Naive thymus-derived CD4-positive, alpha-beta T cell (primary cell): ENCODE data around the gene TSKU. TPM values are rescaled to one million over a fixed set of nuclear protein-coding genes. Genes with fewer than 3 reads are reported as not detected.

Source experiments
- ATAC-seq: fragments of 150-1000 bp; cut with Tn5 transposase; 2 replicates; pipeline ENCODE4 v1.10.0; 2021; ENCODE audit warnings: mild to moderate bottlenecking, moderate library complexity
- CTCF ChIA-PET: fragments of 350-600 bp; sonication (Branson Sonifier 250); formaldehyde crosslinking; loops from one replicate; lab custom pipeline; 2021; ENCODE audit warnings: antibody characterized with exemption; lab: Charles Lee
- POLR2A ChIA-PET: fragments of 350-600 bp; sonication (Branson Sonifier 250); formaldehyde crosslinking; loops from one replicate; lab custom pipeline; 2021; ENCODE audit warnings: antibody characterized with exemption, inconsistent platforms; lab: Charles Lee
- DNase-seq, 9 donors: peaks; one replicate each; pipeline versions ENCODE4 v3.0.0 to v3.0.0-alpha.2; 2020 to 2022; ENCODE audit warnings: mixed read lengths in 1 of 9
- H3K27ac ChIP-seq: one replicate; pipeline ENCODE4 v1.7.0; 2013; ENCODE audit warnings: mild to moderate bottlenecking, low read depth, low read length, moderate library complexity
- H3K27me3 ChIP-seq, 2 donors: one replicate each; pipeline ENCODE4 v1.7.0; 2013; ENCODE audit warnings: low read length in 2 of 2, mild to moderate bottlenecking in 2 of 2, moderate library complexity in 2 of 2; ENCODE audit not compliant: control insufficient read depth in 2 of 2, insufficient read depth in 2 of 2
- H3K36me3 ChIP-seq, 3 experiments: 1 replicate in 2 of 3; 2 replicates in 1 of 3; pipeline ENCODE4 v1.7.0; 2013; ENCODE audit warnings: low read length in 3 of 3, mild to moderate bottlenecking in 3 of 3, moderate library complexity in 1 of 3; ENCODE audit not compliant: insufficient read depth in 3 of 3, control insufficient read depth in 2 of 3
- H3K4me1 ChIP-seq, 2 donors: one replicate each; pipeline ENCODE4 v1.7.0; 2013; ENCODE audit warnings: low read length in 2 of 2, mild to moderate bottlenecking in 2 of 2, moderate library complexity in 1 of 2; ENCODE audit not compliant: control insufficient read depth in 2 of 2, insufficient read depth in 2 of 2
- H3K4me3 ChIP-seq: 2 replicates; pipeline ENCODE4 v1.7.0; 2013; ENCODE audit warnings: mild to moderate bottlenecking, low read length
- H3K9me3 ChIP-seq, 3 experiments: 1 replicate in 2 of 3; 2 replicates in 1 of 3; pipeline ENCODE4 v1.7.0; 2013; ENCODE audit warnings: low read length in 3 of 3; ENCODE audit not compliant: control insufficient read depth in 2 of 3
- H3K27ac Mint-ChIP-seq, 9 donors: one replicate each; pipeline ENCODE4 v1.8.0; 2020 to 2022; ENCODE audit warnings: mixed read lengths in 9 of 9, mild to moderate bottlenecking in 8 of 9, moderate library complexity in 5 of 9, inconsistent platforms in 2 of 9
- H3K27me3 Mint-ChIP-seq, 5 donors: one replicate each; pipeline ENCODE4 v1.8.0; 2021 to 2022; ENCODE audit warnings: mixed read lengths in 5 of 5, mild to moderate bottlenecking in 1 of 5
- H3K36me3 Mint-ChIP-seq, 5 donors: one replicate each; pipeline ENCODE4 v1.8.0; 2020 to 2022; ENCODE audit warnings: mixed read lengths in 5 of 5, mild to moderate bottlenecking in 3 of 5, inconsistent platforms in 1 of 5
- H3K4me1 Mint-ChIP-seq, 7 donors: one replicate each; pipeline ENCODE4 v1.8.0; 2020 to 2022; ENCODE audit warnings: mixed read lengths in 7 of 7, mild to moderate bottlenecking in 3 of 7, inconsistent platforms in 1 of 7
- H3K4me3 Mint-ChIP-seq, 10 donors: one replicate each; pipeline ENCODE4 v1.8.0; 2020 to 2022; ENCODE audit warnings: mild to moderate bottlenecking in 10 of 10, mixed read lengths in 10 of 10, moderate library complexity in 6 of 10, inconsistent platforms in 2 of 10
- H3K9me3 Mint-ChIP-seq, 11 donors: one replicate each; pipeline ENCODE4 v1.8.0; 2020 to 2022; ENCODE audit warnings: mixed read lengths in 11 of 11, mild to moderate bottlenecking in 4 of 11, inconsistent platforms in 1 of 11, moderate library complexity in 1 of 11
- intact Hi-C, 2 donors: fragments of 100-400 bp; cut with micrococcal nuclease; formaldehyde crosslinking; loops; one replicate each; pipeline ENCODE4 v1.15.1; 2023
- polyA plus RNA-seq, 2 donors: library from polyadenylated mRNA; unstranded; fragments of 300-500 nt; fragmentation: Illumina TruSeq; gene quantifications; one replicate each; pipeline ENCODE4 v1.2.3, GENCODE V29; 2021
- total RNA-seq, 6 experiments: library from RNA in 5 of 6; stranded (reverse) in 5 of 6; gene quantifications; 1 replicate in 5 of 6; 2 replicates in 1 of 6; pipeline ENCODE4 v1.2.3 and lab custom pipeline; 2021 to 2026

Gene TSKU
- total and polyA plus RNA-seq, 7 experiments from 2014 or later = 0.13 to 1.5 TPM; not detected in 5

DNA sequence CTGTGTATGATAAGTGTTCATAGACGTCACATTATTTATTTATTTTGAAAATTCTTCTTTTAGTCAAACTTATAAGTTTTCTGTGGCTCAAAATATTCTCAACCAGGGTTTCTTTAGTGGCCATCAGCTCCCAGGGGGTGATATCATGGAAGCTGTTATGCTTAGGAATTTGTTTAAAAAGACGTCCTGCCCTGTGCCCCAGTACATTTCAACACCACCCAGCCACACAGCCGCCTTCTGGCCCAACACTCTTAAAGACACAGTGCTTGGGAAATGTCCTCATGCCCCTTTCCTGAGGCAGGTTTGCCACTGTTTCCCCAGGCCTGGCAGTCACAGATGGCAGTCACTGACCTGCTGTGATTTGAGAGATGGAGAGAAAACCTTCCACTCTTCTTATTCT is 19.9 kb downstream of the TSKU start:
- peaks cover 8 to 47% (median 31%) of the 10 kb centered on the region in 7 donors for H3K4me1 Mint-ChIP-seq
- ChIA-PET POLR2A (no interaction called here), CTCF (interaction anchor here (0.6 to 1.2 kb wide), 2 partner anchors 8 to 48 kb away, joined by 3 to 4 read pairs; no protein-coding TSS in a partner anchor)
- ATAC-seq (no peak), DNase-seq (no peak)
- Histone ChIP-seq H3K9me3 (no peaks in the 10 kb centered on the region), H3K4me1 (peaks cover 0 to 16% of the 10 kb centered on the region in 2 donors), H3K27ac (no peak overlapping the region), H3K27me3 (no peaks in the 10 kb centered on the region), H3K36me3 (no peaks in the 10 kb centered on the region), H3K4me3 (no peak overlapping the region)
- peaks cover 10 to 33% (median 22%) of the 10 kb centered on the region in 5 donors for H3K27me3 Mint-ChIP-seq
- H3K4me3 Mint-ChIP-seq = no peak overlapping the region
- no peaks in the 10 kb centered on the region for H3K36me3 Mint-ChIP-seq
- intact Hi-C loops = no loop called here
- H3K27ac Mint-ChIP-seq = no peak overlapping the region
- no peaks in the 10 kb centered on the region for H3K9me3 Mint-ChIP-seq

- peak overlapping the region in 5 of 10 donors; percentile 8 to 67 (median 58) for H3K4me3 Mint-ChIP-seq
- H3K27ac Mint-ChIP-seq = peak overlapping the region in 8 of 9 donors; percentile 7 to 64 (median 47)
- H3K27me3 ChIP-seq = no peaks in the 10 kb centered on the region
- H3K9me3 ChIP-seq = no peaks in the 10 kb centered on the region
- H3K36me3 Mint-ChIP-seq = no peaks in the 10 kb centered on the region
- DNase-seq = peak in 8 of 9 donors; percentile 34 to 81 (median 50)
- no peaks in the 10 kb centered on the region for H3K9me3 Mint-ChIP-seq
- intact Hi-C loops = loop anchor here in 1 of 2 donors (2.0 kb wide), 2 partner anchors 57 to 243 kb away; partner anchors contain the start of gene ACER3
- H3K4me3 ChIP-seq = no peak overlapping the region
- no peaks in the 10 kb centered on the region for H3K36me3 ChIP-seq
- ChIA-PET POLR2A (no interaction called here), CTCF (no interaction called here)
- peak; percentile 49 for ATAC-seq
- H3K27ac ChIP-seq = no peak overlapping the region
- peaks cover 14 to 38% (median 21%) of the 10 kb centered on the region in 5 donors for H3K27me3 Mint-ChIP-seq
- H3K4me1 Mint-ChIP-seq = peaks cover 0 to 43% (median 29%) of the 10 kb centered on the region in 7 donors
- H3K4me1 ChIP-seq = peaks cover 0 to 16% of the 10 kb centered on the region in 2 donors
Measured at GRCh38 chr11:76803811-76804600, 20.9 kb downstream of the TSKU start.

GRCh38 chr11:76805206-76805913 is 22.2 kb downstream of the TSKU start:
- ATAC-seq (peak; percentile 30), DNase-seq (peak in 5 of 9 donors; percentile 23 to 73 (median 33))
- H3K9me3 Mint-ChIP-seq = peaks cover 0 to under 1% (median 0%) of the 10 kb centered on the region in 11 donors
- H3K36me3 Mint-ChIP-seq = peaks cover 0 to under 1% (median 0%) of the 10 kb centered on the region in 5 donors
- intact Hi-C loops = loop anchor here in 1 of 2 donors (2.0 kb wide), 2 partner anchors 55 to 241 kb away; partner anchors contain the start of gene ACER3
- H3K27me3 ChIP-seq = no peaks in the 10 kb centered on the region
- H3K9me3 ChIP-seq = no peaks in the 10 kb centered on the region
- peaks cover 2 to 47% (median 29%) of the 10 kb centered on the region in 7 donors for H3K4me1 Mint-ChIP-seq
- peak overlapping the region in 7 of 9 donors; percentile 1 to 81 (median 38) for H3K27ac Mint-ChIP-seq
- H3K36me3 ChIP-seq = no peaks in the 10 kb centered on the region
- H3K27ac ChIP-seq = no peak overlapping the region
- ChIA-PET CTCF (interaction anchor here (0.6 to 1.5 kb wide), 4 partner anchors 84 to 233 kb away, joined by 3 to 10 read pairs (median 3); no protein-coding TSS in a partner anchor), POLR2A (no interaction called here)
- peaks cover 0 to 10% of the 10 kb centered on the region in 2 donors for H3K4me1 ChIP-seq
- H3K4me3 Mint-ChIP-seq = peak overlapping the region in 3 of 10 donors; percentile 7 to 56 (median 19)
- peaks cover 14 to 38% (median 16%) of the 10 kb centered on the region in 5 donors for H3K27me3 Mint-ChIP-seq
- H3K4me3 ChIP-seq = no peak overlapping the region

DNA sequence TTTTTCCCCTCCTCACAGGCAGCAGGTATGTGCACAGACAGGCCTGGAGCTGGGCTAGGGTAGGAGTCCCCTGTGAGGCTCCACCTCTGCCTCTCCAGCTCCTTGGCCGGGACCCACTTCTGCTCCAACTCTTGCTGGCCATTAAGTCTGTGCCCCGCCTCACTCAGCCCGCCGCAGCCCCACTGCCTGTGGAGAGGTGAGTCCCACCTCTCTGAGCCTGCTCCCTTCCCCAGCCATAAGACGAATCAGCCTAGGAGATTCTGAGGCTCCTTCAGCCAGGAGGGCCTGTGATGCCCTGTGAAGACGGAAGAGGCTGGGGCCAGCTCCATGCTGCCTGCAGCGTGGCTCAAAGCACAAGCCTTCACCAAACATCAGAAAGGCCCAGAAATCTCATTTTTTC is 23.0 kb downstream of the TSKU start:
- peaks cover 8 to 38% (median 15%) of the 10 kb centered on the region in 5 donors for H3K27me3 Mint-ChIP-seq
- ChIA-PET CTCF (interaction anchor here (0.6 to 1.5 kb wide), 4 partner anchors 84 to 234 kb away, joined by 3 to 10 read pairs (median 3); no protein-coding TSS in a partner anchor), POLR2A (no interaction called here)
- Histone ChIP-seq H3K27ac (no peak overlapping the region), H3K27me3 (no peaks in the 10 kb centered on the region), H3K9me3 (no peaks in the 10 kb centered on the region), H3K36me3 (no peaks in the 10 kb centered on the region), H3K4me1 (peaks cover 0 to 10% of the 10 kb centered on the region in 2 donors), H3K4me3 (no peak overlapping the region)
- peak overlapping the region in 4 of 9 donors; percentile 5 to 81 (median 50) for H3K27ac Mint-ChIP-seq
- ATAC-seq (no peak), DNase-seq (no peak)
- H3K9me3 Mint-ChIP-seq = peaks cover 0 to 2% (median 0%) of the 10 kb centered on the region in 11 donors
- peaks cover 5 to 53% (median 29%) of the 10 kb centered on the region in 7 donors for H3K4me1 Mint-ChIP-seq
- H3K36me3 Mint-ChIP-seq = peaks cover 0 to 3% (median 0%) of the 10 kb centered on the region in 5 donors
- intact Hi-C loops = loop anchor here in 1 of 2 donors (2.0 kb wide), 1 partner anchor 55 kb away; the partner anchor contains the start of gene ACER3
- no peak overlapping the region for H3K4me3 Mint-ChIP-seq

DNA sequence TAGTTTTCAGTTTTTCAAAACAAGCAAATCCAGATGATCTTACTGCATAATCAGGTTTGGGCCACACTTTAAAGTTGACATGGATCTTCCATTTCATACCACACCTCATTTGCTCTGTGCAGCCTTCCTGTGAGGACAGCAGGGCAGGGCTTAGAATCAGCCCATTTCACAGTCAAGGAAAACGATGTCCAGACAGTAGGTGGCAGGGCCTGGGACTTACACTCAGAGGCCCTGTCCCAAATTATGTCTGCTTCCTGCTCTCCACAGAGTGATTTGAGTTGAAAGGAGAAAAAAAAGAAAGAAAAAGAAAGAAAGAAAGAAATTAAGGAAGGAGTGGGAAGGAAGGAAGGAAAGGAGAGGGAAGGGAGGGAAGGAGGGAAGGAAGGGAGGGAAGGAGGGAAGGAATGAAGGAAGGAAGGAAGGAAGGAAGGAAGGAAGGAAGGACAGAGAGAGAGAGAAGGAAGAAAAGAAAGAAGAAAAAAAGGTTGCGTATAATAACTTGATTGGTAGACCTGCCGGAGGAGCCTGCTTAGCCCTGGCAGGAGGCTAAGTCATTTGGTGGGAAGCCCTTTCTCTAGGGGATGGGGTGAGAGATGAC is 23.6 kb downstream of the TSKU start:
- POLR2A ChIA-PET = no interaction called here

More for the DNA sequence above, 23.6 kb downstream of the TSKU start:
- Histone ChIP-seq H3K4me1 (peaks cover 0 to 10% of the 10 kb centered on the region in 2 donors), H3K27me3 (no peaks in the 10 kb centered on the region), H3K36me3 (no peaks in the 10 kb centered on the region), H3K27ac (no peak overlapping the region), H3K9me3 (no peaks in the 10 kb centered on the region), H3K4me3 (no peak overlapping the region)
- peaks cover 0 to 2% (median 0%) of the 10 kb centered on the region in 11 donors for H3K9me3 Mint-ChIP-seq
- H3K36me3 Mint-ChIP-seq = peaks cover 0 to 3% (median 0%) of the 10 kb centered on the region in 5 donors
- no peak for ATAC-seq
- peaks cover 5 to 54% (median 29%) of the 10 kb centered on the region in 7 donors for H3K4me1 Mint-ChIP-seq
- H3K4me3 Mint-ChIP-seq = no peak overlapping the region
- intact Hi-C loops = loop anchor here in 1 of 2 donors (1.0 to 2.0 kb wide), 2 partner anchors 54 to 113 kb away; partner anchors contain the start of gene ACER3
- CTCF ChIA-PET = interaction anchor here (1.2 to 1.5 kb wide), 2 partner anchors 85 to 112 kb away, joined by 3 to 10 read pairs; no protein-coding TSS in a partner anchor
- DNase-seq = no peak
- H3K27ac Mint-ChIP-seq = peak overlapping the region in 4 of 9 donors; percentile 5 to 48 (median 40)
- peaks cover 8 to 38% (median 15%) of the 10 kb centered on the region in 5 donors for H3K27me3 Mint-ChIP-seq
